HepG2 (cell line): ENCODE data around the gene DQX1. TPM values are rescaled to one million over a fixed set of nuclear protein-coding genes. Genes with fewer than 3 reads are reported as not detected.

Source experiments
- BRD4 ChIP-seq: sonication (generic); formaldehyde crosslinking; IDR thresholded peaks from 2 replicates; pipeline ENCODE4 v1.4.0; 2020; ENCODE audit warnings: missing genetic modification reagents
- ELF3 ChIP-seq: IDR thresholded peaks from 2 replicates; pipeline ENCODE4 v1.6.1; 2016; ENCODE audit warnings: missing genetic modification reagents, missing compliant biosample characterization
- KLF6 ChIP-seq: IDR thresholded peaks from 2 replicates; pipeline ENCODE4 v1.8.0; 2016; ENCODE audit warnings: missing biosample characterization, missing genetic modification reagents
- MYC ChIP-seq: sonication (generic); formaldehyde crosslinking; IDR thresholded peaks from 2 replicates; pipeline ENCODE4 v1.9.0; 2021; ENCODE audit warnings: missing genetic modification reagents, borderline replicate concordance
- PPARG ChIP-seq: conservative IDR thresholded peaks from 2 replicates; pipeline ENCODE4 v1.6.1; 2016; ENCODE audit warnings: missing biosample characterization, missing genetic modification reagents
- RFXAP ChIP-seq: sonication (generic); formaldehyde crosslinking; IDR thresholded peaks from 2 replicates; pipeline ENCODE4 v1.4.0; 2020; ENCODE audit warnings: missing genetic modification reagents, borderline replicate concordance
- SIN3B ChIP-seq: fragments of 150-350 bp; IDR thresholded peaks from 2 replicates; pipeline ENCODE4 v1.6.1; 2014; ENCODE audit warnings: low read length
- TBL1XR1 ChIP-seq: fragments of 150-350 bp; IDR thresholded peaks from 2 replicates; pipeline ENCODE4 v1.6.1; 2014; ENCODE audit warnings: borderline replicate concordance, low read length; ENCODE audit not compliant: partially characterized antibody
- ZNF205 ChIP-seq: IDR thresholded peaks from 2 replicates; pipeline ENCODE4 v1.6.1; 2018; ENCODE audit warnings: missing biosample characterization, missing genetic modification reagents
- ZNF468 ChIP-seq: sonication (generic); formaldehyde crosslinking; IDR thresholded peaks from 2 replicates; pipeline ENCODE4 v1.8.0; 2022; ENCODE audit warnings: mild to moderate bottlenecking, moderate library complexity, missing genetic modification reagents
- ZNF660 ChIP-seq: sonication (generic); formaldehyde crosslinking; IDR thresholded peaks from 2 replicates; pipeline ENCODE4 v1.5.1; 2020; ENCODE audit warnings: mild to moderate bottlenecking, low read depth, missing genetic modification reagents, borderline replicate concordance
- ZNF7 ChIP-seq: IDR thresholded peaks from 2 replicates; pipeline ENCODE4 v1.6.1; 2016; ENCODE audit warnings: missing biosample characterization, missing genetic modification reagents
- ZSCAN29 ChIP-seq: sonication (generic); formaldehyde crosslinking; conservative IDR thresholded peaks from 2 replicates; pipeline ENCODE4 v1.4.0; 2020; ENCODE audit warnings: mild to moderate bottlenecking, missing genetic modification reagents
- polyA plus RNA-seq, 8 experiments: library from polyadenylated mRNA; depleted of rRNA in 3 of 8; stranded (reverse) in 7 of 8; unstranded in 1 of 8; fragments of >200 nt; fragmentation: Illumina TruSeq in 4 of 8; extraction: Trizol in 4 of 8; gene quantifications; 2 replicates each; pipeline versions ENCODE4 v1.2.1 to v1.2.3, GENCODE V29; 2011 to 2016; ENCODE audit warnings: low read depth in 4 of 8, missing spikeins in 1 of 8, mixed read lengths in 1 of 8; ENCODE audit not compliant: insufficient read depth in 1 of 8
- total RNA-seq, 5 experiments: library from RNA; depleted of rRNA; stranded (reverse); fragments of >200 nt; fragmentation: Illumina TruSeq; extraction: Trizol; gene quantifications; 2 replicates each; pipeline ENCODE4 v1.2.3, GENCODE V29; 2016; ENCODE audit warnings: low read depth in 1 of 5
- TF ChIP-seq, protein P1 (sequence below), 2 experiments: sonication (generic) in 1 of 2; formaldehyde crosslinking in 1 of 2; IDR thresholded peaks; 2 replicates each; pipeline versions ENCODE4 v1.6.1 to v1.9.0; 2014 to 2022; ENCODE audit warnings: antibody characterized with exemption in 1 of 2, borderline replicate concordance in 1 of 2, inconsistent platforms in 1 of 2, low read depth in 1 of 2, missing genetic modification reagents in 1 of 2
- TF ChIP-seq, protein P2 (sequence below): sonication (generic); formaldehyde crosslinking; IDR thresholded peaks from 2 replicates; pipeline ENCODE4 v1.5.1; 2020; ENCODE audit warnings: mild to moderate bottlenecking, moderate library complexity, missing genetic modification reagents
- TF ChIP-seq, protein P3 (sequence below), 2 experiments: fragments of 450-650 bp in 1 of 2; sonication (generic) in 1 of 2; formaldehyde crosslinking; IDR thresholded peaks; 2 replicates each; pipeline versions ENCODE4 v1.5.0 to v1.8.0; 2020 to 2022; ENCODE audit warnings: mild to moderate bottlenecking in 1 of 2, missing genetic modification reagents in 1 of 2
- TF ChIP-seq, protein P4 (sequence below): sonication (generic); formaldehyde crosslinking; IDR thresholded peaks from 2 replicates; pipeline ENCODE4 v1.4.0; 2020; ENCODE audit warnings: mild to moderate bottlenecking, missing genetic modification reagents

Gene DQX1
- total and polyA plus RNA-seq, 2 of the 13 experiments (the other 11 are each of a cell fraction or from before 2014, with no cell fraction given) = 27.6 to 89.8 TPM

DNA sequence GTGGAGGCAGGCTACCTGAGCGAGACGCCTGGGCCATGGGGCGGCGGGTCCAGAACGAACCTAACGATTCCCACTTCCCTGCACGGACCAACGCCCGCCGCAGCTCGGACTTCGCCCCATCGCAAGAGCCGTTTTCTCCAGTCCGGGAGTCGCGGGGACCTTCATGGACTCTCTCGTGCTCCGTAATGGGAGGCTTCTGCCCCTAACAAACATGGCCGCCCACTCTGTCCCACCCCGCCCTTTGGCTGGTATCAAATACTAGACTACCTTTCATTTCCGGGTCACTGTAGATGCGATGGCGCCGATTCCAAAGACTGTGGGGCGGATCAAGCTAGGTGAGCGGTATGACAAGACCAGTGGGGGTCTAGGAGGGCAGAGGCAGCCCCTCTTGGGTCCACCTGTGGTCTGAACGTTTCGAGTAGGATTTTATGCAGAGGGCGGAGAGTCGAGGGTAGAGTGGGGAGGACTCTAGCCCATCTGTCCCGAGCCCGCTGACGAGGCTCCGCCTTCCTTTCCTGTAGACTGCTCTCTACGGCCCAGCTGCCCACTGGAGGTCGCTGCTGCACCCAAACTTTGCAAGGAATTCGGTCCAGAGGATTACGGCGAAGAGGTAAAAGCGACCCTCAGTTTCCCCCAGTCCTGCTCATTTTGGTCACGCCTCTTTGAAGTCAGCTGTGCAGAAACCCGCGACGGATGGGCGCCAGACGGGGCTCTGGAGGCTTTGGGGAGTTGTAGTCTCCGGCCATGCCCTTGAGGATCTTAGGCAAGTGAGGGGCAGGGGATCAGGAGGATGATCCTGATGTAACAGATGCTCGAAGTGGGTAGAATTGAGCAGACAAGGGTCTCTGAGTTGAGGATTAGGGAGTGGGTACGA lies 43.0 kb downstream of the DQX1 start, which contains the start of the genes CCDC142 and TTC31 (continued):
- TF ChIP-seq RFXAP (CRISPR knock-in tag) = peak; percentile 77; the same call in 1 of the 2 replicates
- TF ChIP-seq ZNF468 (CRISPR knock-in tag) = peak; percentile 7; the same call in 1 of the 2 replicates
- TF ChIP-seq, protein P1, sequence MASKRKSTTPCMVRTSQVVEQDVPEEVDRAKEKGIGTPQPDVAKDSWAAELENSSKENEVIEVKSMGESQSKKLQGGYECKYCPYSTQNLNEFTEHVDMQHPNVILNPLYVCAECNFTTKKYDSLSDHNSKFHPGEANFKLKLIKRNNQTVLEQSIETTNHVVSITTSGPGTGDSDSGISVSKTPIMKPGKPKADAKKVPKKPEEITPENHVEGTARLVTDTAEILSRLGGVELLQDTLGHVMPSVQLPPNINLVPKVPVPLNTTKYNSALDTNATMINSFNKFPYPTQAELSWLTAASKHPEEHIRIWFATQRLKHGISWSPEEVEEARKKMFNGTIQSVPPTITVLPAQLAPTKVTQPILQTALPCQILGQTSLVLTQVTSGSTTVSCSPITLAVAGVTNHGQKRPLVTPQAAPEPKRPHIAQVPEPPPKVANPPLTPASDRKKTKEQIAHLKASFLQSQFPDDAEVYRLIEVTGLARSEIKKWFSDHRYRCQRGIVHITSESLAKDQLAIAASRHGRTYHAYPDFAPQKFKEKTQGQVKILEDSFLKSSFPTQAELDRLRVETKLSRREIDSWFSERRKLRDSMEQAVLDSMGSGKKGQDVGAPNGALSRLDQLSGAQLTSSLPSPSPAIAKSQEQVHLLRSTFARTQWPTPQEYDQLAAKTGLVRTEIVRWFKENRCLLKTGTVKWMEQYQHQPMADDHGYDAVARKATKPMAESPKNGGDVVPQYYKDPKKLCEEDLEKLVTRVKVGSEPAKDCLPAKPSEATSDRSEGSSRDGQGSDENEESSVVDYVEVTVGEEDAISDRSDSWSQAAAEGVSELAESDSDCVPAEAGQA (IDR thresholded peaks at IDR 0.05; ENCODE audit: low read depth) = peak; percentile 92
- TF ChIP-seq, protein P1 (CRISPR knock-in tag; IDR thresholded peaks at IDR 0.05; ENCODE audit: borderline replicate concordance) = no peak
- TF ChIP-seq KLF6 (CRISPR knock-in tag) = peak; percentile 78; the same call in 1 of the 2 replicates
- peak; percentile 80 for TF ChIP-seq ELF3
- 0 out of 2 replicates have a peak, but pooled peaks have one; percentile 44 for TF ChIP-seq ZNF660
- peak; percentile 82; the same call in 1 of the 2 replicates for TF ChIP-seq MYC (CRISPR knock-in tag)
- no peak for TF ChIP-seq ZNF7 (CRISPR knock-in tag)
- peak; percentile 63 for TF ChIP-seq PPARG
- TF ChIP-seq ZNF205 (CRISPR knock-in tag) = peak; percentile 92
- TF ChIP-seq SIN3B = peak; percentile 98
- peak; percentile 68 for TF ChIP-seq BRD4
- TF ChIP-seq, protein P2, sequence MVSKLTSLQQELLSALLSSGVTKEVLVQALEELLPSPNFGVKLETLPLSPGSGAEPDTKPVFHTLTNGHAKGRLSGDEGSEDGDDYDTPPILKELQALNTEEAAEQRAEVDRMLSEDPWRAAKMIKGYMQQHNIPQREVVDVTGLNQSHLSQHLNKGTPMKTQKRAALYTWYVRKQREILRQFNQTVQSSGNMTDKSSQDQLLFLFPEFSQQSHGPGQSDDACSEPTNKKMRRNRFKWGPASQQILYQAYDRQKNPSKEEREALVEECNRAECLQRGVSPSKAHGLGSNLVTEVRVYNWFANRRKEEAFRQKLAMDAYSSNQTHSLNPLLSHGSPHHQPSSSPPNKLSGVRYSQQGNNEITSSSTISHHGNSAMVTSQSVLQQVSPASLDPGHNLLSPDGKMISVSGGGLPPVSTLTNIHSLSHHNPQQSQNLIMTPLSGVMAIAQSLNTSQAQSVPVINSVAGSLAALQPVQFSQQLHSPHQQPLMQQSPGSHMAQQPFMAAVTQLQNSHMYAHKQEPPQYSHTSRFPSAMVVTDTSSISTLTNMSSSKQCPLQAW (CRISPR knock-in tag) = peak; percentile 80
- TF ChIP-seq, protein P3, sequence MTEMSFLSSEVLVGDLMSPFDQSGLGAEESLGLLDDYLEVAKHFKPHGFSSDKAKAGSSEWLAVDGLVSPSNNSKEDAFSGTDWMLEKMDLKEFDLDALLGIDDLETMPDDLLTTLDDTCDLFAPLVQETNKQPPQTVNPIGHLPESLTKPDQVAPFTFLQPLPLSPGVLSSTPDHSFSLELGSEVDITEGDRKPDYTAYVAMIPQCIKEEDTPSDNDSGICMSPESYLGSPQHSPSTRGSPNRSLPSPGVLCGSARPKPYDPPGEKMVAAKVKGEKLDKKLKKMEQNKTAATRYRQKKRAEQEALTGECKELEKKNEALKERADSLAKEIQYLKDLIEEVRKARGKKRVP (CRISPR knock-in tag; IDR thresholded peaks at IDR 0.05) = peak in 1 of 2 experiments; percentile 84; a peak in 2 of 4 replicates
- 0 out of 2 replicates have a peak, but pooled peaks have one; percentile 42 for TF ChIP-seq ZSCAN29 (CRISPR knock-in tag)
- peak; percentile 28 for TF ChIP-seq TBL1XR1
- TF ChIP-seq, protein P4, sequence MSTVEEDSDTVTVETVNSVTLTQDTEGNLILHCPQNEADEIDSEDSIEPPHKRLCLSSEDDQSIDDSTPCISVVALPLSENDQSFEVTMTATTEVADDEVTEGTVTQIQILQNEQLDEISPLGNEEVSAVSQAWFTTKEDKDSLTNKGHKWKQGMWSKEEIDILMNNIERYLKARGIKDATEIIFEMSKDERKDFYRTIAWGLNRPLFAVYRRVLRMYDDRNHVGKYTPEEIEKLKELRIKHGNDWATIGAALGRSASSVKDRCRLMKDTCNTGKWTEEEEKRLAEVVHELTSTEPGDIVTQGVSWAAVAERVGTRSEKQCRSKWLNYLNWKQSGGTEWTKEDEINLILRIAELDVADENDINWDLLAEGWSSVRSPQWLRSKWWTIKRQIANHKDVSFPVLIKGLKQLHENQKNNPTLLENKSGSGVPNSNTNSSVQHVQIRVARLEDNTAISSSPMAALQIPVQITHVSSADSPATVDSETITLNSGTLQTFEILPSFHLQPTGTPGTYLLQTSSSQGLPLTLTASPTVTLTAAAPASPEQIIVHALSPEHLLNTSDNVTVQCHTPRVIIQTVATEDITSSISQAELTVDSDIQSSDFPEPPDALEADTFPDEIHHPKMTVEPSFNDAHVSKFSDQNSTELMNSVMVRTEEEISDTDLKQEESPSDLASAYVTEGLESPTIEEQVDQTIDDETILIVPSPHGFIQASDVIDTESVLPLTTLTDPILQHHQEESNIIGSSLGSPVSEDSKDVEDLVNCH (CRISPR knock-in tag) = no peak
